ENCODE data around the gene CRELD2.

Gene CRELD2

DNA sequence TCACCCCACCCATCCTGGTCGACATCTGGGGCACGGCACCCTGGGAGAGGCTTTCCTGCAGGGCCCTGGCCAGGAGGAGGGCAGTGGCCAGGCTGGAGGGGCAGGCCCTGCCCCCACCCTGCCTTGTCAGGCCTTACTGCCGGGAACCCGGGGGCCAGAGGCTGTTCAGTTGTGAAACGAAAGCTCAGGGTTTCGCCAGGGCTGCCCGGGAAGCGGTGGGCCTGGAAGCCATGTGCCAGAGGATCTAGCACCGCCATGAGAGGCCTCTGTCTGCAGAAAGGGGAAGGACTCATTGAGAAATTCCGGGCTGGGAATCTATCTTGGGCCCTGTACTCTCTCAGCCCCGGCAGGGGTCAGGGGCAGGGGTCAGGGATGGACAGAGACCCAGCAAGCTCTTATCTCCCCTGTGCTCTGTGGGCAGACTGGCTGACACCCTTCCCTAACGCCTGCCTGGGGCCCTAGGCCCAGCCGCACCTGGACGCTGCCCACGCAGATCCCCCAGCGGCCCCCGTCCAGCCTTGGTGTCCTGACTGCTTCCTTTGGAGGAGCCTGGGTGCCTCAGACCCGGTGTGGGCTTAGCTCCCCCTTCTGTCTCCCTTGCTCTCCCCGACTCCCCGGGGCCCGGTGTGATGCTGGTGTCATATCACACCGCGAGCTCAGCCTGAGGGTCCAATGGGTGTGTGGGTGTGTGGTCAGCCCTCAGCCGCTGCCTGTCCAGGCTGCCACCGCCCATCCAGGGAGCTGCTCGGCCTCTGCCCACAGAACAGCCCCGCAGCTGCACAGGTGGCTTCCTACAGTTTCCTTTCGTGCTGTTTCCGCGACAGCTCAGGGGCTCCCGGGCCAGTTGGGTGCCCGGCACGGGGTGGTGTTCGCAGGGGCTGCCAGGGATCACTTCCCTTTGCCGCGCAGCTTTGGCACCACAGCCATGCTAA lies 48.6 kb downstream of the CRELD2 start:
- DNase-seq, result peak in 1 of 2 donors; percentile 40
- Mint-ChIP-seq H3K4me3 (peak overlapping the region in 1 of 2 donors; percentile 74), H3K4me1 (peaks cover 69% of the 10 kb centered on the region), H3K27ac (peak overlapping the region in 1 of 2 donors; percentile 93), H3K27me3 (no peaks in the 10 kb centered on the region), H3K9me3 (no peaks in the 10 kb centered on the region)
- no peak for ATAC-seq

DNA sequence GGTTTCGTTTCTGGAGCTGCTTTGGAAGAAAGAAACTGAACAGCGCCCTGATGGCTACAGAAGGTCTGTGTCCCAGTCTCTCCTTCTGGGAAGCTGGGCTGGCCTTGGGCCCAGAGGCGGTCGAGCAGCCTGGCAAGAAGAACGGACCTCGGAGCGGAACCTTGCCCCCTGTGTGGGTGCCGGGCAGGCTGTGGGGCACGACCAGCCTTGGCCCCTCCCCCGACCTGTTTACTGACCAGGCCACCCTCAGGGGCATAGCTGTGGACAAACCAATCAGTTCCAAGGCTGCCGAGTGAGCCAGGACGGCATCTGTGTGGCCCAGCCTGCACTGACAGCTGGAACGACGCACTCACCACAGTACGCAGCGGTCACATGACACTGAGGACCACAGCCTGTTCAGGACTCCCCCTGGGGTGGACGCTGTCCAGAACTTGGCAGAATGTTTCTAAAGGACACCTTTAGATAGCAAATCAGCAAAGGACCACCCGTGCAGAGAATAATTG lies 49.3 kb downstream of the CRELD2 start:
- Mint-ChIP-seq H3K27ac (peak overlapping the region in 1 of 2 donors; percentile 93), H3K4me3 (peak overlapping the region in 1 of 2 donors; percentile 74), H3K9me3 (no peaks in the 10 kb centered on the region), H3K27me3 (no peaks in the 10 kb centered on the region), H3K4me1 (peaks cover 69% of the 10 kb centered on the region)
- ATAC-seq, result no peak
- DNase-seq, result peak in 1 of 2 donors; percentile 15

DNA sequence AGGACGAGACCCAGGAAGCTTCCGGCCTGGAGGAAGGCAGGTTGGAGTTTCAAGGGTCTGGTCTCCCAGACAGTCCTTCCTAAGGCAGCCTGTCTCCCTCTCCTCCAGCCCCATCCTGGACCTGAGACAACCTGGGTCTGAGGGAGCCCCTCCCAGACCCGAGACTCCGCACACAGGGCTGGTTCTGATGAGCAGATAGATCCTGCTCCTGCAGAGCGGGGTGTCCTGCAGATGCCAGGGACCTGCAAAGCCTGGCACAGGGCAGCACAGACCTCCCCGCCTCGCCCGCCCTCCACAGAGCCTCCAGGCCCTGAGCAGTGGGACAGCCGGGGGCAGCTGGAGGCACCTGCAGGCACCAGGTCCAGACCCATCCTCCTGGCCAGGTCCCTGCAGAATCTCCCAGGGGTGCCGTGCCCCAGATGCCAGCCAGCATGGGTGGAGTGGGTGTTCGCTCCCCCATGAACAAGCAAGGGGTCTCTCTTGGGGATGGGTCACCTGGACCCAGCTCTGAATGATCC lies 49.9 kb downstream of the CRELD2 start:
- DNase-seq (peak in 1 of 2 donors; percentile 23), ATAC-seq (no peak)
- H3K4me3 Mint-ChIP-seq, result peak overlapping the region in 1 of 2 donors; percentile 15
- peak overlapping the region in 1 of 2 donors; percentile 75 for H3K27ac Mint-ChIP-seq
- H3K4me1 Mint-ChIP-seq, result peaks cover 68% of the 10 kb centered on the region
- H3K9me3 Mint-ChIP-seq, result no peaks in the 10 kb centered on the region
- H3K27me3 Mint-ChIP-seq, result no peaks in the 10 kb centered on the region

DNA sequence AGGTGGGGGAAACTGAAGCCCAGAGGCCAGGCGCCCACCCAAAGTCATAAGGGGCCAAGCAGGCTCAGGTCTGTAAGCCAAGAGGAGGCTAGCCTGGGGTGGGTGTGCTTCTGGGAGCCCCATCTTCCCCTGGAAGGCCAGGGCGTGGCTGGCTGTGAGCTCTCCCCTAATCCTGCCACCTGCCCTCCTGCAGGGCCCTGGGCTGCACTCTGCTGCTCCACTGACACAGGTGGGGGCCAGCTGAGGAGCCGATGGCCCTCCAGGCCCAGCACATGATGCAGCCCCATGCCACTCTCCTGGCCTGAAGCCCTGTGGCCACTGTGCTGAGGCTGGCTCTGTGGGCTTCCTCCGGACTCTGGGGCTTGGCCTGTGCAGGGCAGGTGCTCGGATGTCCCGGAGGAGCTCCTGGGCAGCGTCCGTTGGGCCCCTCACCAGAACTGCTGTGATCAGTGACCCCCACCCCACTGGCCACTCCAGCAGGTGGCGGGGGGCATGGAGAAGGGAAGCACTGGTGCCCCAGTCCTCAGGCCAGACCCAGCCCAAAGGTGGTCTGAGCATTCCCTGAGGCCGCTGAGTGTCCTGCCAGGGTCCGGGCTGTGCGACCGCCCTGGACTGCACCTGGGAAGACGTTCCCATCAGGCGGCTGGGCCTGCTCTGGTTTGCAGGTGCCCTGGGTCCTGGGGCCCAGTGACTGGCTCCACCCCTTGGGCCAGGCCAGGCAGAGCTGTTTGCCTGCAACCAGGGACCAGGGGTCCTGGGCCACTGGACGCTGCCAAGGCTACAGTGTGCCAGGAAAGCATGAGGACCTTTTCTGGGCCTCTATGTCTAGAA lies 50.6 kb downstream of the CRELD2 start:
- peak overlapping the region in 1 of 2 donors; percentile 98 for H3K27ac Mint-ChIP-seq
- no peaks in the 10 kb centered on the region for H3K9me3 Mint-ChIP-seq
- DNase-seq (peak in 1 of 2 donors; percentile 35), ATAC-seq (no peak)
- H3K27me3 Mint-ChIP-seq, result no peaks in the 10 kb centered on the region
- peaks cover 61% of the 10 kb centered on the region for H3K4me1 Mint-ChIP-seq
- peak overlapping the region in 1 of 2 donors; percentile 15 for H3K4me3 Mint-ChIP-seq

DNA sequence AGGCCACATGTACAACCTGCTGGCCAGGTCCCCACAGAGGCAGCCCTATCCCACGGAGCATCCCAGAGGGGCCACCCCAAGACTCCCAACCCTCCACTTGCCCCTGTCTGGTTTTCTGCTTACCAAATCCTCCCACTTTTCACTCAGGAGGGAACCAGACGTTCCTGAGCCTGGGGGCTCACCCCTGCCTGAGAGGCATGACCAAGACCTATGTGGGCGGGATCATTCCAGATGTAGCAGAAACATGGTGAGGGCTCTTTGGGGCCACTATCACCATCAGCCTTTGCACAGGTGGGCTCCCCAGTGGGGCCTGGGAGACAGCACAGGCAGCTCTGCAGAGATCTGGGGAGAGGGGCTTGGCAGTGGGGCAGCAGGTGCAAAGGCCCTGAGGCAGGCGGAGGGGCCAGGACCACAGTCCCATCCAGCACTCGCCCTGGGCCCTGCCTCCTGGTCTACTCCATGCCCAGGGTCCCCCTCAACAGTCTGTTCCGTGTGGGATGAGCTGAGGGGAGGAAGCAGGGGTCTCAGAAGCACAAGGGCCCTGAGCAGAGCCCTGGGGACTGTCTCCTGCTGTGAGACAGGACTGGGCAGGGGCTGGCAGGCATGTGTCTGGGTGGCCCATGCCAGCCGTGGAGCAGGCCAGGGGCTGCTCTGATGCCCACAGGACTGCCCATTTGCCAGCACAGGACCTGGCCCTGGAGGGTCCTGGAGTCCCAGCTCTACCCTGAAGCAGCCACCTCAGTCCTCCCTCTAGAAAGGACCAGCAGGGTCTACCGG lies 51.5 kb downstream of the CRELD2 start:
- Mint-ChIP-seq H3K4me3 (peak overlapping the region in 1 of 2 donors; percentile 84), H3K27me3 (no peaks in the 10 kb centered on the region)
- ATAC-seq, result peak; percentile 1

DNA sequence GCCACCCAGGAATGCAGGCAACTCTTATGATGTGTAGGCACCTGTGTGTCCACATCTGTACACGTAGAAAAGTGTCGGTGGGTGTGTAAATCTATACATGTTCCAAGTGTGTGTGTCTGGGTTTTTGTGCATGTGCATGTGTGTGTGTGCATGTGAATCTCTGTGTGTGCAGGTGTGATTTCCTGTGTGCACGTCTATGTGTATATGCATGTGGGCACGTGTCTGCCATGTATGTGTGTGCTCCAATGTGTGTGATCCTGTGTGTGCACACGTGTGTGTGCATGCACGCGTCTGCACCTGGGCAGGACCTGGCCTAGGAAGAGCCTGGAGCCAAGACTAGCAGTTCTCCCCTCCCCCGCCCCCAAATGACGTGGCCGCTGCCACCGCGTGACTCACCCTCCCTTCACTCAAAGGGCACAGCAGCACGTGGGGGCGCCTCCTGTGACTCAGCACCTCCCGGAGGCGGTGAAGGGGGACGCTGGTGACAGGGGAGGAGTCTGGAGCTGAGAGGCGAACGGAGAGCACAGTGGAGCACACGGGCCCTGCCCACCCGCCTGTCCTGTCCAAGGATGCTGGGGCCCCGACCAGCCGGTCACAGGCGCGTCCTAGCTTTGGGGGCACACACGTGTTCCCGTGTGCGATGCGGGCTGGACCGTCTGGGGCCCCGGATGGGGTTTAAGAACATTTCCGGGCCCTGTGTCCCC lies 52.2 kb downstream of the CRELD2 start:
- Mint-ChIP-seq H3K4me1 (peaks cover 51% of the 10 kb centered on the region), H3K27ac (peak overlapping the region; percentile 92 to 98), H3K27me3 (no peaks in the 10 kb centered on the region), H3K4me3 (peak overlapping the region; percentile 83 to 84), H3K9me3 (peaks cover 7% of the 10 kb centered on the region in 2 donors)
- ATAC-seq (peak; percentile 89), DNase-seq (peak; percentile 93 to 97)

More for the DNA sequence above, 51.5 kb downstream of the CRELD2 start:
- no peaks in the 10 kb centered on the region for H3K9me3 Mint-ChIP-seq
- peak in 1 of 2 donors; percentile 30 for DNase-seq
- H3K27ac Mint-ChIP-seq, result peak overlapping the region in 1 of 2 donors; percentile 98
- H3K4me1 Mint-ChIP-seq, result peaks cover 52% of the 10 kb centered on the region

DNA sequence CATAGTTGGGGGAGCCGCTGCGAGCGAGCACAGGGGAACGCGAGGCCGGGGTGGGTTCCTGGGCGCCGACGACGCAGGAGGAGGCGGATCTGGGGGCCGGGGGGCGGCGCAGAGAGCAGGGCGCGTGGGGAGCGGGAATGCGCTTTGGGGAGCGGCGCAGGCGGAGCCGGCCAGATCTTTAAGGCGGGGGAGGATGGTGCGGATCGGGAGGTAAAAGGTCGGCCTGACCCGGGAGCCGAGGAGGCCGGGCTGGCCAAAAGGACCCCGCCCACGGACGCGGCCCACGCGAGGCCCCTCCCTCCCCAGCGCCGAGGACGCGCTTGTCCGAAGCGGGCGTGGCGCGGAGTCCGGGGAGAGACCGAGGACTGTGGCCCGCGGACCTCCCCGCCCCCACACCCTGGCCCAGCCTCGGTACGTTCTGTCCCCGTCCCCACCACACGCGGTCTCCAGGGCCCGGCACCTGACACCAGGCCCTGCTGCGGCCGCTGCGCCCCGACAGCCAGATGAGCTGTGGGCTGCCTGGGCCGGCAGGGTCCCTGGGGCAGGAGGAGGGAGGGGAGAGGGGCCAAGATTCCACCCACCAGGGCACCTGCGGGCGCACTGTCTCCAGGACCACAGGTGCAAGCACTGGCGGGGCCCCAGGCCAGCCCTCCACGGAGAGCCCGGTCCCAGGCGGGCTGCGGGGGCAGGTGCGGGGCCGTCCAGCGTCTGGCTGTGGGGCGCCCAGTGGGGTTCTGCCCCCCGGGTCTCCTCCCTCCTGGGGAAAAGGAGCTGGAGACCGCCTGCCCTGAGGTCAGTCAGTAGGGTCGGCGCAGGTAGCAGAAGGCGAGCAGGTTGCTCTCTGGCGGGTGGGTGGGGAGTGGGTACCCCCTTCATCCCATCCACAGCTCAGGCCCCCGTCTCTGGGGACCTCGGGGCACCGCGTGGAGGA lies 53.1 kb downstream of the CRELD2 start:
- Mint-ChIP-seq H3K27me3 (no peaks in the 10 kb centered on the region), H3K9me3 (peaks cover 7 to 8% of the 10 kb centered on the region in 2 donors), H3K4me1 (peaks cover 49% of the 10 kb centered on the region), H3K4me3 (peak overlapping the region; percentile 83 to 84), H3K27ac (peak overlapping the region; percentile 92 to 98)
- ATAC-seq (peak; percentile 61), DNase-seq (peak; percentile 49 to 50)

DNA sequence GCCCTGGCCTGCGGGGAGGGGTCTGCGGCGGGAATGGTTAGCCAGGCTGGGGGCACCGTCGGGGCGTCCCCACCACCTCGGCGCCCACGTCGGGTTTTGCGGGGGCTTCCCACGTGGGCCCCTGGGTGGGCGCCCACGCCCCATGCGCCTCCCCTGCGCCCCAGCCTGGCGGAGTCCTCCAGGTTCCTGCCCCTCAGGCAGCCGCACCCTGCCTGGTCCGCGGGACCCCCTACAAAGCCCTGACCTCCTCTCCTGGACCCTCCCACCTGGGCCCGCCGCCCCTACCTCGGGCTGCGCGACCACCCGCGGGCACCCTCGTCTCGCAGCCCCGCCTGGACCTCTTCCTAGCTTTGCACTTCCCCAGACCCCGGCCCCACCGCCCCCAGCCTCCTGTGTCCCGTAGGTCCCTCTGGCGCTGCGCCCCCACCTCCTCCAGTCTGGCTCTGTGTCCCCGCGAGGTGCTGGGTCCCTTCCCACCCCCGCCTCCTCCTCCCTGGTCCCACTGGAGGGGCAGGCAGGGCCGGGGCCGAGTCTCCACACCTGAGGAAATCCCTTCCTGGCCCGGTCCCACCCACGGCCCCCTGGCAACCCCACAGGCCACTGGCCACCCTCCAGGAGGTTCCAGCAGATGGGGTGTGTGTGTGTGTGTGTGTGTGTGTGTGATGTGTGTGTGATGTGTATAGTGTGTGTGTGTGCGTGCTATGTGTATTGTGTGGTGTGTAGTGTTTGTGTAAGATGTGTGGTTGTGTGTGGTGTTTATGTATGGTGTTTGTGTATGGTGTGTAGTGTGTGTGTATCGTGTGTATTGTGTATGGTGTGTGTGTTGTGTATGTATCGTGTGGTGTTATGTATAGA lies 54.0 kb downstream of the CRELD2 start:
- DNase-seq, result peak in 1 of 2 donors; percentile 31
- ATAC-seq, result no peak
- H3K4me1 Mint-ChIP-seq, result peaks cover 44% of the 10 kb centered on the region
- no peak overlapping the region for H3K27ac Mint-ChIP-seq
- H3K9me3 Mint-ChIP-seq, result peaks cover 7 to 8% of the 10 kb centered on the region in 2 donors
- H3K27me3 Mint-ChIP-seq, result no peaks in the 10 kb centered on the region
- no peak overlapping the region for H3K4me3 Mint-ChIP-seq

DNA sequence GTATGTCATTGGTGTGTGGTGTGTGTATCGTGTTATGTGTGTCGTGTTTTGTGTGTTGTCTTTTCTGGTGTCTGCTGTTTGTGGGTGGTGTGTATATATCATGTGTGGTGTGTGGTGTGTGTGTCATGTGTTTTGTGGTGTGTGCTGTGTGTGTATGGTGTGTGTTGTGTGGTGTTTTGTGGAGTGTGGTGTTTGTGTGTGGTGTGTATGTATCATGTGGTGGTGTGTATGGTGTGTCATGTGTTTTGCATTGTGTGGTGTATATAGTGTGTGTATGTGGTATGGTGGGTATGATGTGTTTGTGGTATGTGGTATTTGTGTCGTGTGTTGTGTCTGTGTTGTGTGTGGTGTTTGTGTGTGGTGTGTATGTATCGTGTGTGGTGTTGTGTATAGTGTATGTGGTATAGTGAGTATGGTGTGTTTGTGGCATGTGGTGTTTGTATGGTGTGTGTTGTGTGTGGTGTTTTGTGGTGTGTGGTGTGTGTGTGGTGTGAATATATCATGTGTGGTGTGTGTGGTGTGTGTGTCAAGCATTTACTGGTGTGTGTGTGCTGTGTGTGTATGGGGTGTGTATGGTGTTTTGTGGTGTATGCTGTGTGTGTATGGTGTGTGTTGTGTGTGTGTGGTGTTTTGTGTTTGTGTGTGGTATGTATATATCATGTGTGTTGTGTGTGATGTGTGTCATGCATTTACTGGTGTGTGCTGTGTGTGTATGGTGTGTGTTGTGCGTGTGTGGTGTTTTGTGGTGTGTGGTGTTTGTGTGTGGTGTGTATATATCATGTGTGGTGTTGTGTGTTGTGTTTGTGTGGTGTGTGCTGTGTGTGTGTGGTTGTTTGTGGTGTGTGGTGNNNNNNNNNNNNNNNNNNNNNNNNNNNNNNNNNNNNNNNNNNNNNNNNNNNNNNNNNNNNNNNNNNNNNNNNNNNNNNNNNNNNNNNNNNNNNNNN lies 54.9 kb downstream of the CRELD2 start:
- DNase-seq (no peak), ATAC-seq (no peak)
- Mint-ChIP-seq H3K4me3 (no peak overlapping the region), H3K27me3 (no peaks in the 10 kb centered on the region), H3K4me1 (peaks cover 36% of the 10 kb centered on the region), H3K27ac (no peak overlapping the region), H3K9me3 (peaks cover 7 to 8% of the 10 kb centered on the region in 2 donors)

DNA sequence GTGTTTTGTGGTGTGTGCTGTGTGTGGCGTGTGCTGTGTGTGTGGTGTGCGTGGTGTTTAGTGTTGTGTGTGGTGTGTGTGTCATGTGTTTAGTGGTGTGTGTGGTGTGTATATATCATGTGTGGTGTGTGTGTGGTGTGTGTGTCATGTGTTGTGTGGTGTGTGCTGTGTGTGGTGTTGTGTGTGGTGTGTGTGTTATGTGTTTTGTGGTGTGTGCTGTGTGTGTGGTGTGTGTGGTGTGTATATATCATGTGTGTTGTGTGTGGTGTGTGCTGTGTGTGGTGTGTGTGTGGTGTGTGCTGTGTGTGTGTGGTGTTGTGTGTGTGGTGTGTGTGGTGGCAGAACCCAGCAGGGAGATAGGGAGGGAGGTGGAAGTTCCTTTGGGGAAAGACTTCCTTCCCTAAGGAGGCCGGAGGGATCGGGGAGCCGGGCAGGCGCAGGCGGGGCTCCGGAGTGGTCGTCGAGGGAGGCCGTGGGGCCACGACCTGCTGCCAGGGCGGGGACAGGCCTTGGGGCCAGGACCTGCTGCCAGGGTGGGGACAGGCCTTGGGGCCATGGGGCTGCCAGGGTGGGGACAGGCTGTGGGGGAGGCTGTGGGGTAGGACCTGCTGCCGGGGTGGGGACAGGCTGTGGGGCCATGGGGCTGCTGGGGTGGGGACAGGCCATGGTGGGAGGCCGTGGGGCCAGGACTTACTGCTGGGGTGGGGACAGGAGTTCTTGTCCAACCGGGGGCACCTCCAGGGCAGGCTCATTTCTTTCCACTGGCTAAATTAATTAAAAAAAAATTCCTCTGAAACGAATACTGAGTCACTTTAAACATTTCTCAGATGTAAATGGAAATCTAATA lies 57.3 kb downstream of the CRELD2 start:
- Mint-ChIP-seq H3K27ac (peak overlapping the region; percentile 51 to 83), H3K4me1 (peaks cover 25% of the 10 kb centered on the region), H3K27me3 (no peaks in the 10 kb centered on the region), H3K9me3 (peaks cover 18 to 20% of the 10 kb centered on the region in 2 donors), H3K4me3 (peak overlapping the region; percentile 35 to 40)
- peak; percentile 54 for ATAC-seq
- DNase-seq, result peak; percentile 66 to 72

Measured in stimulated activated naive CD8-positive, alpha-beta T cell treated with anti-CD3 and anti-CD28 coated beads, Interleukin-15, amount 100 ng/mL, for 72 hours (primary cell).